Left lung (tissue), 10 donors: ENCODE results near the gene LURAP1L. TPM values are rescaled to one million over a fixed set of nuclear protein-coding genes. Genes with fewer than 3 reads are reported as not detected.

Experiments used
- ATAC-seq: fragments of 200-7000 bp; cut with Tn5 transposase; one replicate; pipeline ENCODE4 v1.9.1; 2020; ENCODE audit warnings: moderate library complexity
- DNase-seq, 4 donors: peaks; one replicate each; pipeline ENCODE4 v3.0.0-alpha.2; 2013 to 2020
- H3K27ac ChIP-seq, 2 donors: fragments of 200-600 bp; sonication (generic) in 1 of 2; one replicate each; pipeline versions ENCODE4 v1.5.0 to v1.8.0; 2020 to 2021
- H3K27me3 ChIP-seq, 2 donors: fragments of 200-600 bp; sonication (generic) in 1 of 2; one replicate each; pipeline versions ENCODE4 v1.5.0 to v1.8.0; 2020 to 2021
- H3K36me3 ChIP-seq, 2 donors: fragments of 200-600 bp; sonication (generic) in 1 of 2; one replicate each; pipeline versions ENCODE4 v1.5.0 to v1.8.0; 2020 to 2021
- H3K4me1 ChIP-seq, 2 donors: fragments of 200-600 bp; one replicate each; pipeline ENCODE4 v1.8.0; 2021
- H3K4me3 ChIP-seq, 2 donors: fragments of 200-600 bp; sonication (generic) in 1 of 2; one replicate each; pipeline versions ENCODE4 v1.5.0 to v1.8.0; 2020 to 2021; ENCODE audit warnings: mild to moderate bottlenecking in 1 of 2
- H3K9me3 ChIP-seq, 2 donors: fragments of 200-600 bp; sonication (generic) in 1 of 2; one replicate each; pipeline versions ENCODE4 v1.5.0 to v1.8.0; 2020 to 2021
- intact Hi-C, 2 donors: fragments of 100-400 bp; cut with DNase I; formaldehyde crosslinking; loops; one replicate each; pipeline versions ENCODE4 v1.11.2 to v1.14.2; 2022
- polyA plus RNA-seq, 6 donors: library from polyadenylated mRNA; unstranded; fragments of 120-200 nt; gene quantifications; one replicate each; pipeline ENCODE4 v1.2.1, GENCODE V29; 2013; ENCODE audit not compliant: insufficient read length in 6 of 6
- total RNA-seq, 2 donors: library from RNA; stranded (reverse); fragmentation: NEBNext Ultra II Directional; extraction: Animal tissue kit (Norgen Biotek cat#: 25700); gene quantifications; one replicate each; pipeline ENCODE4 v1.2.1, GENCODE V29; 2021
- TF ChIP-seq, protein P1 (sequence below), 2 donors: fragments of 200-600 bp; sonication (generic) in 1 of 2; IDR thresholded peaks; one replicate each; pipeline versions ENCODE4 v1.5.0 to v1.8.0; 2021; ENCODE audit warnings: antibody characterized with exemption in 2 of 2
- donor health status: DM: no; HTN: yes; CAD: no.
- donor health status: DM: no; HTN: no; CAD: no.

LURAP1L gene
- total and polyA plus RNA-seq, 8 donors: 37.7 to 83.9 (median 61.6) TPM

DNA sequence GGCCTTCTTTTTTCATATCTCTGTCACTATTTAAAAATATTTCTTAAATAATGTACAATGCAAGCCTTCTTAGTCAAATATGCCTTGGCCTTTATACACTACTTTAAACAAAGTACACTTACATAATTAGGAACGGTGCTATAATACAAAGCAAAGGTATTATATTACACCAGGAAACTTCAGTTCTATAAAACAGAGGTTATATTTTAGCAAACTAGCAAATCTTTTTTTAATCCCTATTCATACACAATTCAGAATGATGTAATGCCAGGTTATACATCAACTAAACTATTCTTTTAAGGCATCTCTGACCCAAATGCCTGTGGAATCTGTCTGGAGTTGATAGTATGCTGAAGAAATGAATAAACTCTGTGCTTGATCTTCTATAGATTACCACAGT is 10.7 kb upstream of the LURAP1L start:
- H3K27ac ChIP-seq: no peak overlapping the region
- TF ChIP-seq, protein P1, sequence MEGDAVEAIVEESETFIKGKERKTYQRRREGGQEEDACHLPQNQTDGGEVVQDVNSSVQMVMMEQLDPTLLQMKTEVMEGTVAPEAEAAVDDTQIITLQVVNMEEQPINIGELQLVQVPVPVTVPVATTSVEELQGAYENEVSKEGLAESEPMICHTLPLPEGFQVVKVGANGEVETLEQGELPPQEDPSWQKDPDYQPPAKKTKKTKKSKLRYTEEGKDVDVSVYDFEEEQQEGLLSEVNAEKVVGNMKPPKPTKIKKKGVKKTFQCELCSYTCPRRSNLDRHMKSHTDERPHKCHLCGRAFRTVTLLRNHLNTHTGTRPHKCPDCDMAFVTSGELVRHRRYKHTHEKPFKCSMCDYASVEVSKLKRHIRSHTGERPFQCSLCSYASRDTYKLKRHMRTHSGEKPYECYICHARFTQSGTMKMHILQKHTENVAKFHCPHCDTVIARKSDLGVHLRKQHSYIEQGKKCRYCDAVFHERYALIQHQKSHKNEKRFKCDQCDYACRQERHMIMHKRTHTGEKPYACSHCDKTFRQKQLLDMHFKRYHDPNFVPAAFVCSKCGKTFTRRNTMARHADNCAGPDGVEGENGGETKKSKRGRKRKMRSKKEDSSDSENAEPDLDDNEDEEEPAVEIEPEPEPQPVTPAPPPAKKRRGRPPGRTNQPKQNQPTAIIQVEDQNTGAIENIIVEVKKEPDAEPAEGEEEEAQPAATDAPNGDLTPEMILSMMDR (IDR thresholded peaks at IDR 0.05): no peak

GRCh38 chr9:12765088-12765798 is 9.6 kb upstream of the LURAP1L start:
- intact Hi-C loops: no loop called here

More for the DNA sequence above, 10.7 kb upstream of the LURAP1L start:
- no peaks in the 10 kb centered on the region for H3K9me3 ChIP-seq
- H3K4me1 ChIP-seq: peaks cover 4 to 6% of the 10 kb centered on the region in 2 donors
- no peaks in the 10 kb centered on the region for H3K27me3 ChIP-seq
- ATAC-seq: no peak
- no peaks in the 10 kb centered on the region for H3K36me3 ChIP-seq
- no peak for DNase-seq
- no peak overlapping the region for H3K4me3 ChIP-seq
- intact Hi-C loops: no loop called here

GRCh38 chr9:12766357-12766756 is 8.5 kb upstream of the LURAP1L start:
- intact Hi-C loops: no loop called here
- Histone ChIP-seq H3K36me3 (no peaks in the 10 kb centered on the region), H3K9me3 (no peaks in the 10 kb centered on the region), H3K4me3 (no peak overlapping the region), H3K27me3 (no peaks in the 10 kb centered on the region), H3K27ac (peak overlapping the region in 1 of 2 donors; percentile 55), H3K4me1 (peaks cover 0 to 6% of the 10 kb centered on the region in 2 donors)
- ATAC-seq: peak; percentile 90
- peak in 2 of 4 donors; percentile 58 to 59 for DNase-seq
- TF ChIP-seq, protein P1 (IDR thresholded peaks at IDR 0.05): no peak

More at GRCh38 chr9:12765088-12765798, 9.6 kb upstream of the LURAP1L start:
- Histone ChIP-seq H3K36me3 (no peaks in the 10 kb centered on the region), H3K27me3 (no peaks in the 10 kb centered on the region), H3K9me3 (no peaks in the 10 kb centered on the region), H3K4me1 (peaks cover 4 to 6% of the 10 kb centered on the region in 2 donors), H3K27ac (no peak overlapping the region), H3K4me3 (no peak overlapping the region)
- TF ChIP-seq, protein P1 (IDR thresholded peaks at IDR 0.05): no peak
- DNase-seq: no peak
- ATAC-seq: no peak

GRCh38 chr9:12770261-12770660 is 4.6 kb upstream of the LURAP1L start:
- intact Hi-C loops: no loop called here
- H3K9me3 ChIP-seq: no peaks in the 10 kb centered on the region
- DNase-seq (no peak), ATAC-seq (no peak)
- no peak overlapping the region for H3K4me3 ChIP-seq
- TF ChIP-seq, protein P1 (IDR thresholded peaks at IDR 0.05): no peak
- peaks cover 0 to 6% of the 10 kb centered on the region in 2 donors for H3K4me1 ChIP-seq
- H3K36me3 ChIP-seq: no peaks in the 10 kb centered on the region
- H3K27ac ChIP-seq: no peak overlapping the region
- H3K27me3 ChIP-seq: peaks cover 0 to 19% of the 10 kb centered on the region in 2 donors

GRCh38 chr9:12771891-12772290 is 2.9 kb upstream of the LURAP1L start:
- TF ChIP-seq, protein P1 (IDR thresholded peaks at IDR 0.05): no peak
- ATAC-seq: no peak
- H3K36me3 ChIP-seq: no peaks in the 10 kb centered on the region
- no peak overlapping the region for H3K4me3 ChIP-seq
- H3K9me3 ChIP-seq: no peaks in the 10 kb centered on the region
- DNase-seq: no peak
- intact Hi-C loops: no loop called here
- H3K4me1 ChIP-seq: no peaks in the 10 kb centered on the region
- H3K27me3 ChIP-seq: peaks cover 4 to 35% of the 10 kb centered on the region in 2 donors
- H3K27ac ChIP-seq: peak overlapping the region in 1 of 2 donors; percentile 47
